Measurements from ENCODE around the gene IPO9. TPM values are rescaled to one million over a fixed set of nuclear protein-coding genes. Genes with fewer than 3 reads are reported as not detected.
"Not testable (repeated sequence)": the region's sequence is repeated elsewhere in the genome, so short reads cannot be mapped to it uniquely, and the experiment has no call there.

IPO9 gene
- total and polyA plus RNA-seq, 8 donors = 12.4 to 21.2 (median 16.3) TPM

DNA sequence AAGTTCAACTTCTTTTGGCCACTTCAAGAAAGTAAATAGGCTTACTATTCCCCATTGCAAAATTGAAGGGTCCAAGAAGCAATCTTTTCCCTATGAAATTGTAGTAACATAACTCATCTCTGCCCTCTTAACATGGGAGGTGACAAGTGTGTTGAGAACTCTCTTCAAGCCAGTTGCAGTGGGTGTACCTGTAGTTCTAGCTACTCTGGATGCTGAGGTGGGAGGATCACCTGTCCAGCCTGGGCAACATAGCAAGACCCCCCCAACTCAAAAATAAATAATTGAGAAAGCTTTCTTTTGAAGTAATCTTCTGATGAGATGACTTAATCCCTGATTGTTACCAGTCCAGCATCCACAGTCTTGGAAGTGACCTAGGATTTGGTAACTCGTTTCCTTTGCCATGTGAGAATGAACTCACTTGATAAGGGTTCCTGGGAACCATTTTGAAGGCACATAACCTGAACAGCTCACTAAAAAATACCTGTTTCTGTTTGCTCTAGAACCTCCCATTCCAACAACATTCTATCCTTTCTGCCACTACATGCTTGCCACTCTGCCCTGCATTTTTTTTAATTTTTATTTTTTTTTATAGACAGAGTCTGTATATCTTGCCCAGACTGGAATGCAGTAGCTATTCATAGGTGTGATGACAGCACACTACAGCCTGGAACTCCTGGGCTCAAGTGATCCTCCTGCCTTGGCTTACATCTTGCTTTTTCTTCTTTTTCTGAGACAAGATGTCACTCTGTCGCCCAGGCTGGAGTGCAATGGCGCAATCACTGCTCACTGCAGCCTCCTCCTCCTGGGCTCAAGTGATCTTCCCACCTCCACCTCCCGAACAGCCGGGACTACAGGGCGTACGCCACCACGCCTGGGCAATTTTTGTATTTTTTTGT is 1.4 kb upstream of the IPO9 start:
- no peak for ATAC-seq
- no peak for FAIRE-seq
- intact Hi-C loops (cut with DNase I) = no loop called here
- no peak overlapping the region for H3K4me3 ChIP-seq
- H3K9me3 ChIP-seq = no peaks in the 10 kb centered on the region
- no peak overlapping the region for H3K27ac ChIP-seq
- no peak for DNase-seq
- H3K36me3 ChIP-seq = no peaks in the 10 kb centered on the region
- H3K4me1 ChIP-seq = peaks cover 6 to 15% (median 7%) of the 10 kb centered on the region in 3 donors
- H3K27me3 ChIP-seq = no peaks in the 10 kb centered on the region
- 78 to 88% methylated on average over 8 of the region's 8 CpGs for WGBS, 2 donors
- TF ChIP-seq, protein P1, sequence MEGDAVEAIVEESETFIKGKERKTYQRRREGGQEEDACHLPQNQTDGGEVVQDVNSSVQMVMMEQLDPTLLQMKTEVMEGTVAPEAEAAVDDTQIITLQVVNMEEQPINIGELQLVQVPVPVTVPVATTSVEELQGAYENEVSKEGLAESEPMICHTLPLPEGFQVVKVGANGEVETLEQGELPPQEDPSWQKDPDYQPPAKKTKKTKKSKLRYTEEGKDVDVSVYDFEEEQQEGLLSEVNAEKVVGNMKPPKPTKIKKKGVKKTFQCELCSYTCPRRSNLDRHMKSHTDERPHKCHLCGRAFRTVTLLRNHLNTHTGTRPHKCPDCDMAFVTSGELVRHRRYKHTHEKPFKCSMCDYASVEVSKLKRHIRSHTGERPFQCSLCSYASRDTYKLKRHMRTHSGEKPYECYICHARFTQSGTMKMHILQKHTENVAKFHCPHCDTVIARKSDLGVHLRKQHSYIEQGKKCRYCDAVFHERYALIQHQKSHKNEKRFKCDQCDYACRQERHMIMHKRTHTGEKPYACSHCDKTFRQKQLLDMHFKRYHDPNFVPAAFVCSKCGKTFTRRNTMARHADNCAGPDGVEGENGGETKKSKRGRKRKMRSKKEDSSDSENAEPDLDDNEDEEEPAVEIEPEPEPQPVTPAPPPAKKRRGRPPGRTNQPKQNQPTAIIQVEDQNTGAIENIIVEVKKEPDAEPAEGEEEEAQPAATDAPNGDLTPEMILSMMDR (IDR thresholded peaks at IDR 0.05) = no peak

DNA sequence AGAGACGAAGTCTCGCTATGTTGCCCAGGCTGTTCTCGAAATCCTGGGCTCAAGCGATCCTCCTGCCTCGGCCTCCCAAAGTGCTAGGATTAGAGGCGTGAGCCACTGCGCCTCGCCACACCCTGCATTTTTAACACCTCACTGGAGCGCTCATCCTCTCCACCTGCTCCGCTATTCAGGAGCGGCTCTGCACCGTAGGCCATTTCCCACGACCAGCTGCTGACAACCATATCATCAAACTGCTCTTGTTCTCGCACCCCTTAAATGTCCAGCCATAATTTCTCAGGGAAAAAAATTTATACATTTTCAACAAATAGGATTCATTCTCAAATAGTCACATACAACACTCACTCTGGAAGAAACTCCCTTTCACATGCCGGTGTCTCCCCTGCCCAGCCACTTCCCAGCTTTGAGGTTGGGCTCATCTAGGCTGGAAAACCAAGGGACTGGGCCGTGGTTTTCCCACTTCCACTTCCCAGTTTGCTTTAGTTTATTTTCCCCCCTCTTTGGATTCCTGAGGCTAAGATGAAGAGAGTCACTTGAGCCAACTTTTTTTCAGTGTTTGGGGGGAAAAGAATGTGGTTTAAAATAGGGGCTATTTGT is 639 bp upstream of the IPO9 start:
- FAIRE-seq = no peak
- Histone ChIP-seq H3K4me3 (no peak overlapping the region), H3K27ac (no peak overlapping the region), H3K4me1 (peaks cover 6 to 15% (median 7%) of the 10 kb centered on the region in 3 donors), H3K9me3 (no peaks in the 10 kb centered on the region), H3K27me3 (no peaks in the 10 kb centered on the region), H3K36me3 (no peaks in the 10 kb centered on the region)
- TF ChIP-seq, protein P1 (IDR thresholded peaks at IDR 0.05) = no peak
- DNase-seq = no peak
- intact Hi-C loops (cut with DNase I) = no loop called here
- 71 to 75% methylated on average over 16 of the region's 16 CpGs for WGBS, 2 donors
- ATAC-seq = no peak

DNA sequence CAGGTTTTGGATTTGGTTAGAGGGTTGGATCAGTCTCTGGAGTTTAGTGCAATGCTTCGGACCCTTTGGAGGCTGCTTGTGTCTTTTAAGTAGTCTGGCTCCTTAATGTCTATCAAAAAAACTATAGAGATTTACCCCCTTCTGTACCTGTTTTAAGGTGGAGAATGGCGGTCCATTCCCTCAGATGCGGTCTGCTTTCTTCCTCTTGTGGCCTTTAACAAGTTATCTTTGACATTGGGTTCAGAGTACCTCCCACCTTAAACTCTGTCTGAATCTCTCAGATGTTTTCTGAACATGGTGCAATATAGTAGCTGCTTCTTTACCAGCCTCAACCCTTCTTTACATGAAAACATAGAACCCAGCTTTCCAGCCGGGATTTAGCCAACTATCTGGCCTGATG is 2.4 kb downstream of the IPO9 start:
- Histone ChIP-seq H3K4me3 (no peak overlapping the region), H3K36me3 (no peaks in the 10 kb centered on the region), H3K27me3 (no peaks in the 10 kb centered on the region), H3K9me3 (no peaks in the 10 kb centered on the region), H3K27ac (no peak overlapping the region), H3K4me1 (peaks cover 6 to 15% (median 7%) of the 10 kb centered on the region in 3 donors)
- intact Hi-C loops (cut with DNase I) = no loop called here
- WGBS, 2 donors = 87 to 90% methylated on average over 4 of the region's 4 CpGs
- ATAC-seq (no peak), FAIRE-seq (no peak), DNase-seq (no peak)
- TF ChIP-seq, protein P1 (IDR thresholded peaks at IDR 0.05) = no peak

DNA sequence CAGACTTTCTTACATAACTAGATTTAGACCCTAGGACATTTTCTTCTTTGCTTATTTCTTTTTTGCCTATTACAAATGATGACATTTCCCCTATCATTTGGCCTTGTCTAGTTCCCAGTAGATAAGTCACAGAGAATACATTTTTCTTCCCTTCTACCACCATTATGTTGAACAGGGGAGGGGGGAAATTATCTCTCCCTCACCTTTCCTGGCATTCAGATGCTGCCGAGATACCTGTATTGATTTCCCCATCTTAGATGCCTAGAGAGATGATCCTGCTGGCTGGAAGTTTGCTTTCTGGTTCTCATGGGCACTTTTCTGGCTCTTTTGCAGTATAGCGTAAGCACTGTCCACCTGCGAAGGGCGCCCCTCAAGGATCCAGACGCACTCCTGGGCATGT is 5.7 kb downstream of the IPO9 start:
- peaks cover 6 to 15% (median 7%) of the 10 kb centered on the region in 3 donors for H3K4me1 ChIP-seq
- no peaks in the 10 kb centered on the region for H3K36me3 ChIP-seq
- ATAC-seq (no peak), FAIRE-seq (no peak), DNase-seq (no peak)
- TF ChIP-seq, protein P1 (IDR thresholded peaks at IDR 0.05) = no peak
- no peaks in the 10 kb centered on the region for H3K27me3 ChIP-seq
- no peaks in the 10 kb centered on the region for H3K9me3 ChIP-seq
- WGBS, 2 donors = 95% methylated on average over 5 of the region's 5 CpGs
- H3K27ac ChIP-seq = no peak overlapping the region
- intact Hi-C loops (cut with DNase I) = no loop called here
- no peak overlapping the region for H3K4me3 ChIP-seq

DNA sequence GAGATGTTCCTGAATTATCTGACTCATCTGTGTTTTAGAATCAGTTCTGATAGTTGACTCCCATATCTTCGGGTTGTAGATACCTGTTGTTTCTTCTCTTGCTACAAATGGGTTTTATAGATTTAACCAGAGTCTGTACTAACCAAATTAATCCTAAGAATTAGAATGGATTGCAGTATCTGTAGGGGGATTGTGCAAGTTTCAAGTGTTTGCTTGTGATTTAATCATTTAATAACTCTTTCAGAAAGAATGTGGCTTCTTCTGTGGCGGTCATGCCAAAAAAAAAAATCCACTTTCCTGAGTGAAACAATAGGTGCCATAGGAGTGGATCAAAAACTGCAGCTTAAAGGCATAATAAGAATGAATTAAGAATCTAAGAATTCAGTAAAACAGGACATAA is 9.4 kb downstream of the IPO9 start:
- no peak overlapping the region for H3K27ac ChIP-seq
- no peaks in the 10 kb centered on the region for H3K27me3 ChIP-seq
- H3K4me3 ChIP-seq = no peak overlapping the region
- DNase-seq = no peak
- no peaks in the 10 kb centered on the region for H3K36me3 ChIP-seq
- WGBS, 2 donors = 46 to 63% methylated on average over 2 of the region's 2 CpGs
- ATAC-seq = no peak
- TF ChIP-seq, protein P1 (IDR thresholded peaks at IDR 0.05) = no peak
- H3K4me1 ChIP-seq = no peaks in the 10 kb centered on the region
- no peak for FAIRE-seq
- H3K9me3 ChIP-seq = no peaks in the 10 kb centered on the region
- intact Hi-C loops (cut with DNase I) = no loop called here

DNA sequence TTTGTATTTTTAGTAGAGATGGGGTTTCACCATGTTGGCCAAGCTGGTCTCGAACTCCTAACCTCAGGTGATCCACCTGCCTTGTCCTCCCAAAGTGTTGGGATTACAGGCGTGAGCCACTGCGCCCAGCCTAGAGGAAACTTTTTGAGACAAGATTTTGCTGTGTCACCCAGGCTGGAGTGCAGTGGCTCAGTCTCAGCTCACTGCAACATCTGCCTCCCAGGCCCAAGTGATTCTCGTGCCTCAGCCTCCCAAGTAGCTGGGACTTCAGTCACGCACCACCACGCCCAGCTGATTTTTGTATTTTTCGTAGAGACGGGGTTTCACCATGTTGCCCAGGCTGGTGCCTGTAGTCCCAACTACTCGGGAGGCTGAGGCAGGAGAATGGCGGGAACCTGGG is 10.1 kb downstream of the IPO9 start:
- FAIRE-seq; H3K27ac ChIP-seq; H3K4me3 ChIP-seq; H3K27me3 ChIP-seq; H3K4me1 ChIP-seq; ATAC-seq; intact Hi-C loops (cut with DNase I); H3K9me3 ChIP-seq; DNase-seq; H3K36me3 ChIP-seq: not testable (repeated sequence)
- WGBS, 2 donors = 98 to 99% methylated on average over 10 of the region's 10 CpGs
